NCI-H146 treated with DMSO at 0.1 percent for 48 hours (cell line): ENCODE results near the gene PLS3.

Experiments
- DNase-seq: peaks from one replicate; lab custom pipeline; 2025; ENCODE audit not compliant: unreplicated experiment; lab: John Stamatoyannopoulos, UW

The PLS3 gene

GRCh38 chrX:115564243-115564642 is 3.3 kb downstream of the PLS3 start:
- DNase-seq = no peak

- no peak for DNase-seq
These were observed 4.9 kb downstream of the PLS3 start for GRCh38 chrX:115565888-115566287.

GRCh38 chrX:115571712-115572111 is 10.7 kb downstream of the PLS3 start:
- no peak for DNase-seq

GRCh38 chrX:115573185-115573584 is 12.2 kb downstream of the PLS3 start:
- no peak for DNase-seq

GRCh38 chrX:115576676-115577075 is 15.7 kb downstream of the PLS3 start:
- no peak for DNase-seq

- no peak for DNase-seq
These were observed 18.4 kb downstream of the PLS3 start for GRCh38 chrX:115579327-115579726.

GRCh38 chrX:115579786-115580294 is 18.9 kb downstream of the PLS3 start:
- no peak for DNase-seq

- no peak for DNase-seq
These were observed 21.0 kb downstream of the PLS3 start for GRCh38 chrX:115581759-115582615.

- DNase-seq = no peak
These were observed 21.9 kb downstream of the PLS3 start for GRCh38 chrX:115582616-115583495.

GRCh38 chrX:115583496-115584004 is 22.6 kb downstream of the PLS3 start:
- DNase-seq = no peak

- no peak for DNase-seq
These were observed 23.7 kb downstream of the PLS3 start for GRCh38 chrX:115584696-115585095.

- DNase-seq = no peak
These were observed 27.2 kb downstream of the PLS3 start for GRCh38 chrX:115588179-115588578.

- DNase-seq = no peak
These were observed 28.4 kb downstream of the PLS3 start for GRCh38 chrX:115589419-115589818.

GRCh38 chrX:115591420-115591819 is 30.4 kb downstream of the PLS3 start:
- DNase-seq = no peak

- DNase-seq = no peak
These were observed 31.2 kb downstream of the PLS3 start for GRCh38 chrX:115591856-115592842.

- DNase-seq = no peak
These were observed 32.2 kb downstream of the PLS3 start for GRCh38 chrX:115592997-115593734.

- no peak for DNase-seq
These were observed 34.1 kb downstream of the PLS3 start for GRCh38 chrX:115595049-115595448.

- no peak for DNase-seq
These were observed 37.6 kb downstream of the PLS3 start for GRCh38 chrX:115598556-115598955.

- DNase-seq = no peak
These were observed 41.3 kb downstream of the PLS3 start for GRCh38 chrX:115602308-115602707.
